ENCODE measurements around the gene CYP2S1.
"Not testable (repeated sequence)": the region's sequence is repeated elsewhere in the genome, so short reads cannot be mapped to it uniquely, and the experiment has no call there.

CYP2S1 gene

GRCh38 chr19:41194157-41194552 lies 1.1 kb downstream of the CYP2S1 start:
- WGBS, 2 experiments = 43 to 50% methylated on average over 6 of the region's 6 CpGs
- Histone ChIP-seq H3K27me3 (ENCODE audit: control insufficient read depth, insufficient read depth, low read length, poor library complexity, severe bottlenecking) (peaks cover 22% of the 10 kb centered on the region), H3K9me3 (ENCODE audit: control insufficient read depth, low read length) (no peaks in the 10 kb centered on the region), H3K36me3 (ENCODE audit: control insufficient read depth, insufficient read depth, low read length) (no peaks in the 10 kb centered on the region), H3K4me3 (ENCODE audit: insufficient read depth, low read depth, low read length) (peak overlapping the region; percentile 66), H3K4me1 (ENCODE audit: control insufficient read depth, insufficient read depth, low read length) (peaks cover 6% of the 10 kb centered on the region), H3K27ac (ENCODE audit: insufficient read depth, low read depth, low read length, poor library complexity, severe bottlenecking) (no peak overlapping the region)

- Histone ChIP-seq H3K36me3 (ENCODE audit: control insufficient read depth, insufficient read depth, low read length) (no peaks in the 10 kb centered on the region), H3K9me3 (ENCODE audit: control insufficient read depth, low read length) (no peaks in the 10 kb centered on the region), H3K27ac (ENCODE audit: insufficient read depth, low read depth, low read length, poor library complexity, severe bottlenecking) (no peak overlapping the region), H3K27me3 (ENCODE audit: control insufficient read depth, insufficient read depth, low read length, poor library complexity, severe bottlenecking) (peaks cover 19% of the 10 kb centered on the region), H3K4me1 (ENCODE audit: control insufficient read depth, insufficient read depth, low read length) (no peaks in the 10 kb centered on the region), H3K4me3 (ENCODE audit: insufficient read depth, low read depth, low read length) (no peak overlapping the region)
- WGBS, 2 experiments = 88 to 90% methylated on average over 10 of the region's 10 CpGs
These were observed 2.9 kb downstream of the CYP2S1 start for GRCh38 chr19:41195675-41196497.

GRCh38 chr19:41198559-41198958 lies 5.5 kb downstream of the CYP2S1 start:
- Histone ChIP-seq H3K4me1 (ENCODE audit: control insufficient read depth, insufficient read depth, low read length) (no peaks in the 10 kb centered on the region), H3K9me3 (ENCODE audit: control insufficient read depth, low read length) (no peaks in the 10 kb centered on the region), H3K36me3 (ENCODE audit: control insufficient read depth, insufficient read depth, low read length) (no peaks in the 10 kb centered on the region), H3K27me3 (ENCODE audit: control insufficient read depth, insufficient read depth, low read length, poor library complexity, severe bottlenecking) (peaks cover 2% of the 10 kb centered on the region), H3K4me3 (ENCODE audit: insufficient read depth, low read depth, low read length) (no peak overlapping the region), H3K27ac (ENCODE audit: insufficient read depth, low read depth, low read length, poor library complexity, severe bottlenecking) (no peak overlapping the region)
- WGBS, 2 experiments = 94 to 96% methylated on average over 11 of the region's 11 CpGs

GRCh38 chr19:41203371-41203770 lies 10.4 kb downstream of the CYP2S1 start:
- no peak overlapping the region for H3K27ac ChIP-seq (ENCODE audit: insufficient read depth, low read depth, low read length, poor library complexity, severe bottlenecking)
- WGBS, 2 experiments = 92 to 95% methylated on average over 18 of the region's 18 CpGs
- no peaks in the 10 kb centered on the region for H3K9me3 ChIP-seq (ENCODE audit: control insufficient read depth, low read length)
- H3K36me3 ChIP-seq (ENCODE audit: control insufficient read depth, insufficient read depth, low read length) = no peaks in the 10 kb centered on the region
- H3K4me1 ChIP-seq (ENCODE audit: control insufficient read depth, insufficient read depth, low read length) = no peaks in the 10 kb centered on the region
- no peaks in the 10 kb centered on the region for H3K27me3 ChIP-seq (ENCODE audit: control insufficient read depth, insufficient read depth, low read length, poor library complexity, severe bottlenecking)
- H3K4me3 ChIP-seq (ENCODE audit: insufficient read depth, low read depth, low read length) = no peak overlapping the region

GRCh38 chr19:41204338-41204737 lies 11.3 kb downstream of the CYP2S1 start:
- H3K36me3 ChIP-seq (ENCODE audit: control insufficient read depth, insufficient read depth, low read length); H3K27me3 ChIP-seq (ENCODE audit: control insufficient read depth, insufficient read depth, low read length, poor library complexity, severe bottlenecking); H3K27ac ChIP-seq (ENCODE audit: insufficient read depth, low read depth, low read length, poor library complexity, severe bottlenecking); H3K4me1 ChIP-seq (ENCODE audit: control insufficient read depth, insufficient read depth, low read length); H3K4me3 ChIP-seq (ENCODE audit: insufficient read depth, low read depth, low read length); H3K9me3 ChIP-seq (ENCODE audit: control insufficient read depth, low read length): not testable (repeated sequence)
- 61 to 63% methylated on average over 7 of the region's 7 CpGs for WGBS, 2 experiments

DNA sequence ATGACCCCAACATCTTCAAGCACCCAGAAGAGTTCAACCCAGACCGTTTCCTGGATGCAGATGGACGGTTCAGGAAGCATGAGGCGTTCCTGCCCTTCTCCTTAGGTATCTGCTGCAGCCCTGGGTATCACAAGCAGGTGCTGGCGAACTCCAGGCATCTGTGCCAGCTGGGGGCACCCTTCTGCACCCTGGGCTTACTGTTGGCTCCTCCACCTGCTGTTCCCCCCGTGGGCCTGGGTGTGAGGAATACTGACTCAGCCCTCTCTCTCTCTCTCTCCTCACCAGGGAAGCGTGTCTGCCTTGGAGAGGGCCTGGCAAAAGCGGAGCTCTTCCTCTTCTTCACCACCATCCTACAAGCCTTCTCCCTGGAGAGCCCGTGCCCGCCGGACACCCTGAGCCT lies 13.0 kb downstream of the CYP2S1 start:
- H3K27ac ChIP-seq (ENCODE audit: insufficient read depth, low read depth, low read length, poor library complexity, severe bottlenecking) = no peak overlapping the region
- no peaks in the 10 kb centered on the region for H3K9me3 ChIP-seq (ENCODE audit: control insufficient read depth, low read length)
- no peaks in the 10 kb centered on the region for H3K27me3 ChIP-seq (ENCODE audit: control insufficient read depth, insufficient read depth, low read length, poor library complexity, severe bottlenecking)
- H3K4me3 ChIP-seq (ENCODE audit: insufficient read depth, low read depth, low read length) = no peak overlapping the region
- no peaks in the 10 kb centered on the region for H3K36me3 ChIP-seq (ENCODE audit: control insufficient read depth, insufficient read depth, low read length)
- 92 to 94% methylated on average over 10 of the region's 10 CpGs for WGBS, 2 experiments
- H3K4me1 ChIP-seq (ENCODE audit: control insufficient read depth, insufficient read depth, low read length) = no peaks in the 10 kb centered on the region

DNA sequence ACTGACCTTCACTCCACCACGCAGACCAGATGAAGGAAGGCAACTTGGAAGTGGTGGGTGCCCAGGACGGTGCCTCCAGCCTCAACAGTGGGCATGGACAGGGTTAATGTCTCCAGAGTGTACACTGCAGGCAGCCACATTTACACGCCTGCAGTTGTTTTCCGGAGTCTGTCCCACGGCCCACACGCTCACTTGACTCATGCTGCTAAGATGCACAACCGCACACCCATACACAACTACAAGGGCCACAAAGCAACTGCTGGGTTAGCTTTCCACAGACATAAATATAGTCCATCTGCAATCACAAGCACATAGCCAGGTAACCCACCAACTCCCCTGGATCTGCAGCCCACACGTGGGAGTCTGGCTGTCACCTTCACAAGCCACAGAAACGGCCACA lies 13.4 kb downstream of the CYP2S1 start:
- Histone ChIP-seq H3K4me3 (ENCODE audit: insufficient read depth, low read depth, low read length) (no peak overlapping the region), H3K4me1 (ENCODE audit: control insufficient read depth, insufficient read depth, low read length) (no peaks in the 10 kb centered on the region), H3K27me3 (ENCODE audit: control insufficient read depth, insufficient read depth, low read length, poor library complexity, severe bottlenecking) (no peaks in the 10 kb centered on the region), H3K27ac (ENCODE audit: insufficient read depth, low read depth, low read length, poor library complexity, severe bottlenecking) (no peak overlapping the region), H3K36me3 (ENCODE audit: control insufficient read depth, insufficient read depth, low read length) (no peaks in the 10 kb centered on the region), H3K9me3 (ENCODE audit: control insufficient read depth, low read length) (no peaks in the 10 kb centered on the region)
- 91 to 93% methylated on average over 9 of the region's 9 CpGs for WGBS, 2 experiments

GRCh38 chr19:41206926-41207750 lies 14.1 kb downstream of the CYP2S1 start:
- H3K27ac ChIP-seq (ENCODE audit: insufficient read depth, low read depth, low read length, poor library complexity, severe bottlenecking) = no peak overlapping the region
- no peaks in the 10 kb centered on the region for H3K4me1 ChIP-seq (ENCODE audit: control insufficient read depth, insufficient read depth, low read length)
- 90 to 91% methylated on average over 26 of the region's 26 CpGs for WGBS, 2 experiments
- H3K36me3 ChIP-seq (ENCODE audit: control insufficient read depth, insufficient read depth, low read length) = no peaks in the 10 kb centered on the region
- no peaks in the 10 kb centered on the region for H3K9me3 ChIP-seq (ENCODE audit: control insufficient read depth, low read length)
- no peak overlapping the region for H3K4me3 ChIP-seq (ENCODE audit: insufficient read depth, low read depth, low read length)
- no peaks in the 10 kb centered on the region for H3K27me3 ChIP-seq (ENCODE audit: control insufficient read depth, insufficient read depth, low read length, poor library complexity, severe bottlenecking)

GRCh38 chr19:41214161-41214560 lies 21.1 kb downstream of the CYP2S1 start:
- no peaks in the 10 kb centered on the region for H3K27me3 ChIP-seq (ENCODE audit: control insufficient read depth, insufficient read depth, low read length, poor library complexity, severe bottlenecking)
- H3K27ac ChIP-seq (ENCODE audit: insufficient read depth, low read depth, low read length, poor library complexity, severe bottlenecking) = no peak overlapping the region
- H3K4me3 ChIP-seq (ENCODE audit: insufficient read depth, low read depth, low read length) = no peak overlapping the region
- 79 to 92% methylated on average over 1 of the region's 1 CpG for WGBS, 2 experiments
- no peaks in the 10 kb centered on the region for H3K36me3 ChIP-seq (ENCODE audit: control insufficient read depth, insufficient read depth, low read length)
- no peaks in the 10 kb centered on the region for H3K9me3 ChIP-seq (ENCODE audit: control insufficient read depth, low read length)
- H3K4me1 ChIP-seq (ENCODE audit: control insufficient read depth, insufficient read depth, low read length) = peaks cover 13% of the 10 kb centered on the region

DNA sequence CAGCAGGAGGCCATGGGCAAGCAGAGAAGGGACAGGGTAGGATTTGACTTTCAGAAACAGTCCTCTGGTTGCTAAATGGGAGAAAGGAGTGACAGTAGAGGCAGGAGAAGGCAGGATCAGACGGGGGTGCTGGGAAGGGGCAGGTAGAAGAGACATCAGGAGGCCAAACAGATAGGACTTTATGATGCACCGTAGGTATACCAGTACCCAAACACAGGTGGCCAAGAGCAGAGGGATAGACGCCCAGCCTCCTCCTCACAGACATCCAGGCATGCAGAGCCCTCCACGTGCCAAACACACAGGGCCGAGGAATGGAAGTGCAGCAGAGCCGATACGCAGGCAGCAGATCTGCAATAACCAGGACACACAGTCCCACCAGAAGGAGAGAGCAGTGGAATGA lies 24.7 kb downstream of the CYP2S1 start:
- Histone ChIP-seq H3K4me3 (ENCODE audit: insufficient read depth, low read depth, low read length) (no peak overlapping the region), H3K27ac (ENCODE audit: insufficient read depth, low read depth, low read length, poor library complexity, severe bottlenecking) (no peak overlapping the region), H3K9me3 (ENCODE audit: control insufficient read depth, low read length) (no peaks in the 10 kb centered on the region), H3K4me1 (ENCODE audit: control insufficient read depth, insufficient read depth, low read length) (peaks cover 13% of the 10 kb centered on the region), H3K36me3 (ENCODE audit: control insufficient read depth, insufficient read depth, low read length) (peaks cover 3% of the 10 kb centered on the region), H3K27me3 (ENCODE audit: control insufficient read depth, insufficient read depth, low read length, poor library complexity, severe bottlenecking) (no peaks in the 10 kb centered on the region)
- 81 to 82% methylated on average over 7 of the region's 7 CpGs for WGBS, 2 experiments
